Uterus (tissue), 4 donors: Measurements from ENCODE around the gene LGALS7B. TPM values are rescaled to one million over a fixed set of nuclear protein-coding genes. Genes with fewer than 3 reads are reported as not detected.

Experiments used
- DNase-seq, 2 donors: peaks; one replicate each; pipeline ENCODE4 v3.0.0-alpha.2; 2019 to 2020
- H3K27ac ChIP-seq, 2 donors: fragments of 200-600 bp; sonication (generic); 1 replicate in 1 of 2; 2 replicates in 1 of 2; pipeline ENCODE4 v1.5.1; 2016 to 2018
- H3K27me3 ChIP-seq, 2 donors: fragments of 200-600 bp; sonication (generic); one replicate each; pipeline ENCODE4 v1.5.1; 2018 to 2019; ENCODE audit warnings: control low read depth in 1 of 2
- H3K36me3 ChIP-seq, 2 donors: fragments of 200-600 bp; sonication (generic); one replicate each; pipeline ENCODE4 v1.5.1; 2019; ENCODE audit warnings: control low read depth in 1 of 2
- H3K4me1 ChIP-seq, 2 donors: fragments of 200-600 bp; sonication (generic); one replicate each; pipeline ENCODE4 v1.5.1; 2018 to 2019; ENCODE audit warnings: control low read depth in 1 of 2
- H3K4me3 ChIP-seq, 2 donors: fragments of 200-600 bp; sonication (generic); 1 replicate in 1 of 2; 2 replicates in 1 of 2; pipeline ENCODE4 v1.5.1; 2018 to 2019; ENCODE audit warnings: mild to moderate bottlenecking in 1 of 2
- H3K9me3 ChIP-seq, 2 donors: fragments of 200-600 bp; sonication (generic); one replicate each; pipeline ENCODE4 v1.5.1; 2019; ENCODE audit warnings: control low read depth in 1 of 2
- CTCF ChIP-seq, 4 experiments: fragments of 200-600 bp in 2 of 4; fragments of 450-650 bp in 2 of 4; sonication (generic) in 2 of 4; IDR thresholded peaks; one replicate each; pipeline ENCODE4 v1.5.1; 2016 to 2019; ENCODE audit warnings: antibody characterized with exemption in 4 of 4, mild to moderate bottlenecking in 2 of 4, moderate library complexity in 1 of 4
- POLR2A ChIP-seq, 2 donors: fragments of 450-650 bp; IDR thresholded peaks; one replicate each; pipeline ENCODE4 v1.6.1; 2016; ENCODE audit warnings: antibody characterized with exemption in 2 of 2, mild to moderate bottlenecking in 1 of 2, moderate library complexity in 1 of 2
- intact Hi-C: fragments of 100-400 bp; cut with DNase I; formaldehyde crosslinking; loops from one replicate; pipeline ENCODE4 v1.15.1; 2023; ENCODE audit warnings: low total_unique reads
- total RNA-seq, 4 donors: library from RNA; depleted of rRNA in 3 of 4; stranded (reverse); fragments of >200 nt in 3 of 4; gene quantifications; one replicate each; pipeline versions ENCODE4 v1.1.0 to v1.2.4, GENCODE V29; 2014 to 2023
- donor health status: DM: yes; HTN: yes; CAD: no.

Gene LGALS7B
- total RNA-seq, 4 donors from 2014 or later = 1.1 to 6.2 TPM; not detected in 2

- intact Hi-C loops = no loop called here
- Histone ChIP-seq H3K4me3 (peak overlapping the region; percentile 59 to 78), H3K27me3 (no peaks in the 10 kb centered on the region), H3K9me3 (no peaks in the 10 kb centered on the region), H3K36me3 (no peaks in the 10 kb centered on the region), H3K27ac (peak overlapping the region; percentile 88 to 90), H3K4me1 (no peaks in the 10 kb centered on the region)
- TF ChIP-seq CTCF (IDR thresholded peaks at IDR 0.05) (no peak), POLR2A (IDR thresholded peaks at IDR 0.05) (no peak)
- peak; percentile 63 to 69 for DNase-seq
These were observed 42.2 kb downstream of the LGALS7B start for GRCh38 chr19:38831142-38831605.

GRCh38 chr19:38833092-38833425 is 44.1 kb downstream of the LGALS7B start:
- Histone ChIP-seq H3K9me3 (no peaks in the 10 kb centered on the region), H3K4me3 (no peak overlapping the region), H3K27ac (peak overlapping the region; percentile 88 to 90), H3K27me3 (no peaks in the 10 kb centered on the region), H3K4me1 (no peaks in the 10 kb centered on the region), H3K36me3 (no peaks in the 10 kb centered on the region)
- no peak for DNase-seq
- intact Hi-C loops = no loop called here
- TF ChIP-seq CTCF (IDR thresholded peaks at IDR 0.05) = no peak
- TF ChIP-seq POLR2A (IDR thresholded peaks at IDR 0.05) = no peak

DNA sequence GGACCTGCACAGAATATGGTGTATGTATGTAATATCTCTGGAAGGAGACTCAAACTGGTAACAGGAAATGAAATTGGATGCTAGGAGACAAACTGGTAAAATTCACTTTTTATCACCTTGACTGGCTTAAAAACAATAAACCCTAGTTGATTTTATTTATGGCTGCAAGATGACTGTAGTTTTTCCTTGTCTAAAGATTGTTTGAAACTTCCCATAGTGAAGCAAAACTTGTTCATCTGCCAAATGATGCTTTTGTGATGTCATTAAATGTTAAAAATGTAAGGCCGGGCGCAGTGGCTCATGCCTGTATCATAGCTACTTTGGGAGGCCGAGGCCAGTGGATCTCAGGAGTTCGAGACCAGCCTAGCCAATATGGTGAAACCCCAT is 45.1 kb downstream of the LGALS7B start:
- TF ChIP-seq POLR2A (IDR thresholded peaks at IDR 0.05) (no peak), CTCF (IDR thresholded peaks at IDR 0.05) (no peak)
- Histone ChIP-seq H3K4me3 (no peak overlapping the region), H3K27me3 (no peaks in the 10 kb centered on the region), H3K36me3 (no peaks in the 10 kb centered on the region), H3K4me1 (no peaks in the 10 kb centered on the region), H3K27ac (no peak overlapping the region), H3K9me3 (no peaks in the 10 kb centered on the region)
- no peak for DNase-seq
- intact Hi-C loops = no loop called here

- H3K9me3 ChIP-seq = no peaks in the 10 kb centered on the region
- H3K27ac ChIP-seq = no peak overlapping the region
- DNase-seq = no peak
- no peak for TF ChIP-seq POLR2A (IDR thresholded peaks at IDR 0.05)
- no peaks in the 10 kb centered on the region for H3K27me3 ChIP-seq
- H3K36me3 ChIP-seq = no peaks in the 10 kb centered on the region
- no peak overlapping the region for H3K4me3 ChIP-seq
- intact Hi-C loops = no loop called here
- H3K4me1 ChIP-seq = no peaks in the 10 kb centered on the region
These were observed 45.6 kb downstream of the LGALS7B start for GRCh38 chr19:38834590-38834989.

DNA sequence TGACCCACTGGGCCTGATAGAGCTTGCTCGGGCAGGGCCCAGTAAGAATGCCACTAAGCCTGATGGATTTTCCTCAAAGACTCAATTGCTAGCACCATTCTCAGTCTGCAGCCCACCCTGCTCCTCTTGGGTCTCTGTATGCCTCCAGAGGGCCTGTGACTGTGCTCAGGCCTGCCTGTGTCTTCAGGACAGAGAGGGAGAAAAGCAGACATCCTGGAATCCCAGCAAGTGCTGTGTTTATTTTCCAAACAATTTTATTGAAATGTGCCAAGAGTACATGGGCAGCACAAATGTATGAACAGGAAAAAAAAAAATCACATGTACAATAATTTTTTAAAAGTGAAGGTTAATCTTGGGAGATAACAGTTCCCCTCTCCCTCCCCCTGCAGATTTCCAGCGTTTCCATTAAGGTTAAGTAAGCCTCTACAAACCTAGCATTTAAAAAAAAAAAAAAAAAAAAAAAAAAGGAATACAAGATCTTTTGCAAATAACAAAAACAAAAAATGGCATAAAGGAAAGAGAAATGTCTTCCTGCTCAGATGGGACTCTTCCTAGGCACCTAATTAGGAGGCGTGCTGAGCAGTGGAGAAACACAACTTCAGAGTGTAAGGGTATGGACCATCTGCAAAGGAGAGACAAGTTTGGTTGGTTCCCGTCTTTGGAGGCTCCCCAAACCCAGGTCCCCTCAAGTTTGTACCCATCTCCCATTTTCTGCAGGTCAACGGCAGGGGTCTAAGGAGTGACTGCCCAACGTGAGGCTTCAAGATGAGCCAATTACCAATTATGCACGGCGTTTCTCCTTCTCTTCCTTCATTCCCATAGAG is 47.4 kb downstream of the LGALS7B start:
- no peaks in the 10 kb centered on the region for H3K27me3 ChIP-seq
- H3K4me3 ChIP-seq = no peak overlapping the region
- no peaks in the 10 kb centered on the region for H3K4me1 ChIP-seq
- intact Hi-C loops = no loop called here
- no peaks in the 10 kb centered on the region for H3K9me3 ChIP-seq
- H3K36me3 ChIP-seq = no peaks in the 10 kb centered on the region
- no peak for DNase-seq
- no peak overlapping the region for H3K27ac ChIP-seq
- TF ChIP-seq POLR2A (IDR thresholded peaks at IDR 0.05) = no peak
- no peak for TF ChIP-seq CTCF (IDR thresholded peaks at IDR 0.05)
